B cell (primary cell): ENCODE results near the gene LARGE1.

Source experiments
- CTCF ChIP-seq: fragments of 200-600 bp; IDR thresholded peaks from one replicate; pipeline ENCODE4 v1.8.0; 2022; ENCODE audit warnings: antibody characterized with exemption, mild to moderate bottlenecking
- EZH2 ChIP-seq: IDR thresholded peaks from 2 replicates; pipeline ENCODE4 v1.6.1; 2012; ENCODE audit warnings: borderline replicate concordance, low read depth, mild to moderate bottlenecking, moderate library complexity, low read length; ENCODE audit not compliant: insufficient read depth, poor library complexity, severe bottlenecking

- TF ChIP-seq CTCF (no peak), EZH2 (no peak)
These were observed 469.5 kb downstream of the LARGE1 start for GRCh38 chr22:33450756-33451155.
